ENCODE results near the gene F13A1.

The F13A1 gene

DNA sequence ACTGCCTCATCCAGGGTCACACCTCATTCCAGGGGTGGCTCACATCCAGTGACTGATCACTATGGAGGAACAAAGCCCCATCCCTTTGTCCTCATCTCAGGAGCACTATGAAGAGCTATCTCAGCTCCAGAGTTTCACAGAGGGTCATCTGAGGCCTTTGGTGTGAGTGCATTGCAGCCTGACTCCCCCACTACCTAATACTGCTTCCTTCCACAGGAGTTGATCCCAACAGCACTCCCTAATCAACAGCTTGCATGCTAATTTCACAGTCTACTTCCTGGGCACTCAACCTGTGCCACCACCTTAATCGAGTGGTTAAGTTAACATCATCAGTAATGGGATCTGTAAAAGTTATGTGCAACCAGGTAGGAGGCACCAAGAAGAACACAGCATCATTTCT is 37.7 kb downstream of the F13A1 start:
- DNase-seq (ENCODE audit: insufficient read length, low spot score) (no peak), FAIRE-seq (no peak)
- TF ChIP-seq, protein P1, sequence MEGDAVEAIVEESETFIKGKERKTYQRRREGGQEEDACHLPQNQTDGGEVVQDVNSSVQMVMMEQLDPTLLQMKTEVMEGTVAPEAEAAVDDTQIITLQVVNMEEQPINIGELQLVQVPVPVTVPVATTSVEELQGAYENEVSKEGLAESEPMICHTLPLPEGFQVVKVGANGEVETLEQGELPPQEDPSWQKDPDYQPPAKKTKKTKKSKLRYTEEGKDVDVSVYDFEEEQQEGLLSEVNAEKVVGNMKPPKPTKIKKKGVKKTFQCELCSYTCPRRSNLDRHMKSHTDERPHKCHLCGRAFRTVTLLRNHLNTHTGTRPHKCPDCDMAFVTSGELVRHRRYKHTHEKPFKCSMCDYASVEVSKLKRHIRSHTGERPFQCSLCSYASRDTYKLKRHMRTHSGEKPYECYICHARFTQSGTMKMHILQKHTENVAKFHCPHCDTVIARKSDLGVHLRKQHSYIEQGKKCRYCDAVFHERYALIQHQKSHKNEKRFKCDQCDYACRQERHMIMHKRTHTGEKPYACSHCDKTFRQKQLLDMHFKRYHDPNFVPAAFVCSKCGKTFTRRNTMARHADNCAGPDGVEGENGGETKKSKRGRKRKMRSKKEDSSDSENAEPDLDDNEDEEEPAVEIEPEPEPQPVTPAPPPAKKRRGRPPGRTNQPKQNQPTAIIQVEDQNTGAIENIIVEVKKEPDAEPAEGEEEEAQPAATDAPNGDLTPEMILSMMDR (IDR thresholded peaks at IDR 0.05; ENCODE audit: insufficient read depth, missing control alignments): no peak

DNA sequence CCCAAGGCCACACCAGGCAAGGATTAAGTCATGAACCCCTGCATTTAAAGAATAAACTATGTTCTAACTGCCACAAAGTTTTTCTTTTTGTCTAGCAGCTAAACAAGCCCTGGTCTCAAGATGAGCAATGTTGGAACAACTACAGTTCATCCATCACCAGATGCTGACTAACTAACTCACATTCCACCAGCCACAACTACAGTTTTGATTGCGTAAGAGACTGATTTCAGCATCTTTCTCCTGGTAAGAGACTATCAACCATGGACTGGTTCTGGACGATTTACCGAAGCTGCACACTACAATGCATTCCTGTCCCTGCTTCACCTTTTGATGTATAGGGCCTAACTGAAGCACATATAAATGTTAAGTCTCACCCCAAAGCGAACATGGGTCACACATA is 43.0 kb downstream of the F13A1 start:
- no peak for FAIRE-seq
- no peak for DNase-seq (ENCODE audit: insufficient read length, low spot score)
- TF ChIP-seq, protein P1 (IDR thresholded peaks at IDR 0.05; ENCODE audit: insufficient read depth, missing control alignments): no peak

DNA sequence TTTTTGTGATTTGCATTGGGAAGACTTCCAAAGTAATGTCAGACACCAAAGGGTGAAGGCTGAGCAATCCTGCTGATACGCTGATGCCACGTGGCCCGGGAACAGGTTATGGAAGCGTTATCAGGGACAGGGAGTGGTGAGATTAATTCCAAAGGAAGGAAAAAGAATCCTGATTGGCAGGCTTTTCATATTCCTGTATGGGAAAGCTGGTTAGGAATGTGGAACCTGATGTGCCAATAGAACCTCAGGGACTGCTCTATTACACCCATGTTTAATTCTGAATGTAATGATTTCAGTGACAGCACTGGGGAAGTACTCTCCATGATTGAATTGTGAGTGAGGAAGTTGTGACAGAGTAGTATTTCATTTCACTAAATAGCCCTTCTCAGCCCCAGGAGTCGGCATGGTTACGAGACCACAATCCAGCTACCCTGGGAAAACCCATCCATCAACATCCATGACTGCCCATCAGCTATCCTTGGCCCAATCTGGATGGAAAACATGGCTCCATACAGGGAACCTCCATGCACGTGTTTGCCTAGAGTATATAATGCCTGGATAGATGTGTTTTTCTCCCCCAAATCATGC is 49.4 kb downstream of the F13A1 start:
- TF ChIP-seq, protein P1 (IDR thresholded peaks at IDR 0.05; ENCODE audit: insufficient read depth, missing control alignments): no peak
- DNase-seq (ENCODE audit: insufficient read length, low spot score) (no peak), FAIRE-seq (no peak)

DNA sequence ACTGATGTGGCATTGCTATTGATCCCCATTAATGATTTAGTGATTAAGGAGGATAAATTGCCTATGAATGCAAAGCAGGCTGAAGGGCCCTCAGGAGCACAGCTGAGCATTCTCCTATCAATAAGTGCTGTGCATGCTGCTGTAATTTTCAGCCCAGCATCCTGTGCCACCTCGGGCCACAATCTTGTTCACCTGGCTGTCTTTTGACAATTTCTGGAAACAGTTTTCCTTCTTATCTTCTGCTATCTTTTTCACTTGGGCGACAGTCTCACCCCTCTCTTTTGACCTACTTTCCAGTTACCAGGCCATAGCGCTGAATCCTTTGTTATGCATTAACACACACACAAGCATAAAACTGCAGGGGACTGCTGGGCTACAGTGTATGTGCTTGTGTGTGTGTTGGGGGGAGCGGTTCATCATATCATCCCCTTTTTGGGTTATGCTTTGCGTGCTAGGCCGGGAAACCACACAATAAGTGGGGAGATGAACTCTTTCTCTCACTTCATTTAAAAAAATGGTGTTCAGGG is 60.2 kb downstream of the F13A1 start:
- DNase-seq (ENCODE audit: insufficient read length, low spot score) (no peak), FAIRE-seq (no peak)
- TF ChIP-seq, protein P1 (IDR thresholded peaks at IDR 0.05; ENCODE audit: insufficient read depth, missing control alignments): no peak

DNA sequence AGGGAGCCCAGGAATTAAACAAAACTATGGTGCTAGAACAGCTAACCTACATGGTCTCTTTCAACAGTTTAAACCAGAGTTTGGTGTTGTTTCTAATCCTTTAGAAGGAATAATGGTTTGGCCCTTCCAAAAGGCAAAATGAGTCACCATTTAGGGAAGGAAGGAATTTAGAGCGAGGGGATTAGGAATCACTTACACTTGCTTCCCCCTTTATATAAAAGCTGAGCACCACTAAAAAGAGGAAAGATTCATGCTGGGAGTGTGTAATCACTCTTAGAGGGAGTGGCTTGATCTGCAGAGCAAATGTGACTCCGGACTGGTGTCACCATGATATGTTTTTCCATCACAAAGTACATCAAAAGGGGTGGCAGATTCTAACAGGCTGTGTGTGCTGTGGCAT is 63.6 kb downstream of the F13A1 start:
- DNase-seq (ENCODE audit: insufficient read length, low spot score) (no peak), FAIRE-seq (no peak)
- TF ChIP-seq, protein P1 (IDR thresholded peaks at IDR 0.05; ENCODE audit: insufficient read depth, missing control alignments): no peak

DNA sequence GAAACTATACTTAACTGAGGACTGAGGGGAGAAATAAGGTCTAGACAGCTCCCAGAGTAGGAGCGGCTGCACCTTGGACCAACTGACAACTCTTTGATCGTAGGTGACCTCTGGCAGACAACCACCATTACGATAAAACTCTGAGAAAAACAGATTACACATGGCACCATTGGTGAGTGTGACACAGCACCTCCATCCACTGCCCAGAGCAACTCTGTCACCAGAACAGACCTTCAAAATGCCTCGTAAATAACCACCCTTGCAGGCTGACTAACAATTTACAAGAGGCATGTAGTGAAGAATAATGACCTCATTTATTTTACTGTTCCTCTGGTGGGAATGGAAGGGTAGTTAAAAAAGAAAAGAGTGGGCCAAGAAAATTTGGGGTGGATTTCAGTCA is 64.2 kb downstream of the F13A1 start:
- no peak for FAIRE-seq
- TF ChIP-seq, protein P1 (IDR thresholded peaks at IDR 0.05; ENCODE audit: insufficient read depth, missing control alignments): no peak
- DNase-seq (ENCODE audit: insufficient read length, low spot score): no peak

DNA sequence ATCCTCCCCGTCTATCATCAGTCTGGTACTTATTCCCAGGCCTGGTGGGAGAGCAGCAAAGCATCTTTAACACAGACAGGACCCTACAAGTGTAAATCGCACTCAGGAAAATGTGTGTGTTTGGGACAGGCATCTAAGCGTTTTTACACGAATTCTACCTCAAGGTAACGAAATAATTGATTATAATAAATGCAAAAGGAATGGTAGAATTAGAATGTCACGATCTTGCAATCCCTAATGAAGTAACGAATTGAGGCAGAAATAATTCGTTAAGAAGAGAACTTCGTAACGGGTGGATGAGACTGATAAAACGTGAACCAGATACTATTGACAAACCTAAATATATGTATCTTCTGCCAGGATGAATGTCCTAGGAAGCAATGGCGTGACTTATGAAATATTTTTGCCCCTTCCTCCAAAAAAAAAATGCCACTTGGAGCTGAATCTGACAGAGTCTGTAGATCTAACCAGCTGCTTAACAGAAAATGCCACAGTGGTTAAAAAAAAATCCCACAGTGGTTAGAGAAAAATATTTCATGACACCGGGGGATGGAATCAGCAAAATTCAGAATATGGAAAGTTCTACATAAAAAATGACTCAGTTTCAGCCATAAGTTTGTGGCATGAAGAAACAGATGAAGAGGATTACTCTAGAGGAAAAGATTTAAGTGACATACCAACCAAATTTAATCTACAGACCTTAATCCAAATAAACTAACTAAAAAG is 68.7 kb downstream of the F13A1 start:
- TF ChIP-seq, protein P1 (IDR thresholded peaks at IDR 0.05; ENCODE audit: insufficient read depth, missing control alignments): no peak
- DNase-seq (ENCODE audit: insufficient read length, low spot score) (no peak), FAIRE-seq (no peak)

All from D721Med (cell line).